Esophagus squamous epithelium (tissue), 4 donors: ENCODE results near the gene CRB1.

Experiments used
- POLR2A ChIP-seq, 4 donors: fragments of 450-650 bp; IDR thresholded peaks; one replicate each; pipeline ENCODE4 v1.6.1; 2017; ENCODE audit warnings: antibody characterized with exemption in 4 of 4, mild to moderate bottlenecking in 4 of 4, moderate library complexity in 3 of 4
- TF ChIP-seq, protein P1 (sequence below), 6 experiments: fragments of 450-650 bp in 4 of 6; fragments of 200-600 bp in 2 of 6; sonication (generic) in 2 of 6; IDR thresholded peaks; one replicate each; pipeline ENCODE4 v1.5.1; 2016 to 2019; ENCODE audit warnings: antibody characterized with exemption in 6 of 6, mild to moderate bottlenecking in 4 of 6, moderate library complexity in 4 of 6

DNA sequence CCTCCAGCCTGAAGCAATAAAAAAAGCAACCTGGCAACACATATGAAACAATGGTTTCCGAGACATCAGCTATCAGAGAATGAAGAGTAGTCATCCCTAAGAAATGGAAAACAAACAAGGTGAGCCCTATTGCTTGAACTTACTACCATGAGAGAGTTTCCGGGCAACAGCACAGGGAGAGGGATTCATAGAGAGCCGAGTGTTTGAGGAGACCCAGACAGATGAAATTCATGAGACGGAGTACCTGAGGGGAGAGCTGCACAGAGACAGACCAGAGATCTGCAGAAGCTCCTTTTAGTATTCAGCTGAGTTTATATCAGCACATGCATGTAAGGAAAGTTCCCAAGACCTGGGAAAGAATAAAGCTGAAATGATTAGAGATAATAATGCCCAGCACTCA is 19.8 kb downstream of the CRB1 start:
- TF ChIP-seq, protein P1, sequence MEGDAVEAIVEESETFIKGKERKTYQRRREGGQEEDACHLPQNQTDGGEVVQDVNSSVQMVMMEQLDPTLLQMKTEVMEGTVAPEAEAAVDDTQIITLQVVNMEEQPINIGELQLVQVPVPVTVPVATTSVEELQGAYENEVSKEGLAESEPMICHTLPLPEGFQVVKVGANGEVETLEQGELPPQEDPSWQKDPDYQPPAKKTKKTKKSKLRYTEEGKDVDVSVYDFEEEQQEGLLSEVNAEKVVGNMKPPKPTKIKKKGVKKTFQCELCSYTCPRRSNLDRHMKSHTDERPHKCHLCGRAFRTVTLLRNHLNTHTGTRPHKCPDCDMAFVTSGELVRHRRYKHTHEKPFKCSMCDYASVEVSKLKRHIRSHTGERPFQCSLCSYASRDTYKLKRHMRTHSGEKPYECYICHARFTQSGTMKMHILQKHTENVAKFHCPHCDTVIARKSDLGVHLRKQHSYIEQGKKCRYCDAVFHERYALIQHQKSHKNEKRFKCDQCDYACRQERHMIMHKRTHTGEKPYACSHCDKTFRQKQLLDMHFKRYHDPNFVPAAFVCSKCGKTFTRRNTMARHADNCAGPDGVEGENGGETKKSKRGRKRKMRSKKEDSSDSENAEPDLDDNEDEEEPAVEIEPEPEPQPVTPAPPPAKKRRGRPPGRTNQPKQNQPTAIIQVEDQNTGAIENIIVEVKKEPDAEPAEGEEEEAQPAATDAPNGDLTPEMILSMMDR (IDR thresholded peaks at IDR 0.05) = no peak
- TF ChIP-seq POLR2A (IDR thresholded peaks at IDR 0.05) = no peak
